Keratinocyte (primary cell): Measurements from ENCODE around the gene RDH5.

Source experiments
- CTCF ChIP-seq, 3 experiments: IDR thresholded peaks in 1 of 3; conservative IDR thresholded peaks in 1 of 3; optimal IDR thresholded peaks in 1 of 3; 2 replicates in 2 of 3; 3 replicates in 1 of 3; pipeline versions ENCODE3 to v1.5.1; 2011; ENCODE audit warnings: low read length in 3 of 3, mild to moderate bottlenecking in 3 of 3, moderate library complexity in 2 of 3, control low read depth in 1 of 3, inconsistent platforms in 1 of 3; ENCODE audit not compliant: insufficient read depth in 2 of 3; ENCODE audit errors: extremely low read depth in 1 of 3
- EZH2 ChIP-seq: IDR thresholded peaks from one replicate; pipeline ENCODE4 v1.6.1; 2012; ENCODE audit warnings: inconsistent platforms, mild to moderate bottlenecking, low read length, moderate library complexity

GRCh38 chr12:55738123-55739024 lies 18.2 kb downstream of the RDH5 start:
- peak; percentile 56 to 85 (median 59) for TF ChIP-seq CTCF (optimal IDR thresholded peaks at IDR 0.05 in 1 of 3, IDR thresholded peaks at IDR 0.05 in 1 of 3, conservative IDR thresholded peaks at IDR 0.05 in 1 of 3; ENCODE audit: extremely low read depth in 1 of 3, insufficient read depth in 2 of 3, low read length in 3 of 3)
- no peak for TF ChIP-seq EZH2
